Stimulated activated CD8-positive, alpha-beta memory T cell treated with anti-CD3 and anti-CD28 coated beads, Interleukin-2, amount 100 ng/mL, for 48 hours (primary cell): ENCODE measurements around the gene C5orf52.
A peak's percentile ranks its signal among the peaks of the same experiment; 100 is the strongest.
"Not testable (repeated sequence)": the region's sequence is repeated elsewhere in the genome, so short reads cannot be mapped to it uniquely, and the experiment has no call there.

Experiments used
- DNase-seq, 2 donors: peaks; one replicate each; pipeline ENCODE4 v3.0.0-alpha.2; 2020; ENCODE audit warnings: low read depth in 2 of 2

The C5orf52 gene

DNA sequence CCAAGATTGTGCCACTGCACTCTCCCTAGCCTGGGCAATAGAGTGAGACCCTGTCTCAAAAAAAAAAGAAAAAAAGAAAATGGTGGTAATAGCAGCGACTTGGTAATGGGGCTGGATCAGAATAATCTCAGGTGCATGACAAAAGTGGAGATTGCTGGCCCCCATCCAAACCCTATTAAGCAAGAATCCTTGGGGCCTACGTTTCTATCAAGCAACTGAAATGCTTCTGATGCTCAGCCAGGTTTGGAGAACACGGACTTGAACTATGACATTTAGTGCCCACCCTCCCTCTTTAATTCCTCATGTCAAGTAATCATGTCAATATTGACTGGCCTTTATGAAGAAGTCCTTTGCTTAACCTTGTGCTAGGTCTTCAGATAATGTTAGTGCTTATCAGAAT lies 6.6 kb downstream of the C5orf52 start:
- DNase-seq, result no peak

DNA sequence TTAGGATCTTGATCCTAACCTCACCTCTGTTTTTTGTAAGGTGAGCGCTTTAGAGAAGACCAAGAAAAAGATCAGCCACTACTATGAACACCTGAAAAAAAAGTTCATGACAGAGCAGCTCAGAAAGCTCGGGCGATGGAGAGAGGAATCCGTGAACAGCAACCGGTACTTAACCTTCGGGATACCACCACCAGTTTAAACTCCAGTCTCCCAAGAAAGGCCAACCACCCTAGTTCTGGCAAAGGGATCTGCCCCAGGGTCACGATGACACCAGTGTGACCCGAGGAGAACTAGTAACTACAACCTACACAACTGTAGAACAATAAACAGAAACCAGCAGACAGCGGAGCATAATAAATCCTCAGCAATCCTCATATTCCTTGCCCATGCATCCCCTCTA lies 8.5 kb downstream of the C5orf52 start:
- DNase-seq, result no peak

DNA sequence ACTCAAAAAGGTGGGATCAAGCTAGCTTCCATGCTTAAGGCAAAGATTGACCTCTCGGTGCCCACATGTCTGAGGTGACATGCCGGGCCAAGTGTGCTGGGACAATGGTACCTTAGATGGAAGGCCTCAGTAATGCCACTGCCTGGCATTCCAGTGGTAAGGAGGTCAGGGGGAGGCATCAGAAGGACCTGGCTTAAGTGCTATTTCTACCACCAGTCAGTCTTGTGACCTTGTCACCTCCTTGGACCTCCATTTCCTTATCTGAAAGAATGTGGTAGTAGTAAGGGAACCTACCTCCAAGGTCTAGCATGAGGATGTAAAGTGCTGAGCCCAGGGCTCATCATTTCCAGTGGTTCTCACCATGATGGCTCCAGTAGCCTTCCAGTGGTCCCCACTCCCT lies 8.9 kb downstream of the C5orf52 start:
- DNase-seq, result no peak

DNA sequence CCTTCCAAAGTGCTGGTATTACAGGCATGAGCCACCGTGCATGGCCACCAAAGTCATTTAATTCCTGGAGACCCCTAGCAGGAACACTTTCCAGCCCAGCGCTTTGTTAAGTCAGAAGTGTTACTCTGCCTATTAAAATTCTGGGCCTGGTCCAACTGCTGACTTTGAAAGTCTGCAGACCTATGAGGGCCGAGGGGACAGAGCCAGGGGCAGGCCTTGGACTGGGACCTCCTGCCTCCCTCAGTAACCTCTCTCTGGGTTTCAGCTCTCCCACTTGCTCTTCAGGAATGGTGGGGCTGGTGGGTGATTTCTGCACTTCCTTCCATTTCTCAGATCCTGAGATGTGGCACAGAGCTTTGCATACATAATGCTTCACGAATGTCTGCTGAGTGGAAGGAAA lies 9.7 kb downstream of the C5orf52 start:
- no peak for DNase-seq

DNA sequence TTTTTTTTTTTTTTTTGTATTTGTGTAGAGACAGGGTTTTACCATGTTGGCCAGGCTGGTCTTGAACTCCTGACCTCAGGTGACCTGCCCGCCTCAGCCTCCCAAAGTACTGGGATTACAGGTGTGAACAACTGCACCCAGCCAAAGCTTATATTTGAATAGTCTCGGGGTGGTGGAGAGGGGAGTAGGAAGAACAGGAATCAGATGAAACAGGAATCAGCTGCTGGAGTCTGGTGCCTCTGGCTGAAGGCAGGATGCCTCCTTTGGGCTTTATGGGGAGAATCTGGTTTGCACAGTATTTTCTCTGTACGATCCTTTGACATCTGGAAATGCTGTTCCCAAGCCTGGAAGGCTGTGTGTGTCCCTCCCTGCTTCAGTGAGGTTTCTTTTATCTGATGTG lies 10.9 kb downstream of the C5orf52 start:
- DNase-seq, result no peak

DNA sequence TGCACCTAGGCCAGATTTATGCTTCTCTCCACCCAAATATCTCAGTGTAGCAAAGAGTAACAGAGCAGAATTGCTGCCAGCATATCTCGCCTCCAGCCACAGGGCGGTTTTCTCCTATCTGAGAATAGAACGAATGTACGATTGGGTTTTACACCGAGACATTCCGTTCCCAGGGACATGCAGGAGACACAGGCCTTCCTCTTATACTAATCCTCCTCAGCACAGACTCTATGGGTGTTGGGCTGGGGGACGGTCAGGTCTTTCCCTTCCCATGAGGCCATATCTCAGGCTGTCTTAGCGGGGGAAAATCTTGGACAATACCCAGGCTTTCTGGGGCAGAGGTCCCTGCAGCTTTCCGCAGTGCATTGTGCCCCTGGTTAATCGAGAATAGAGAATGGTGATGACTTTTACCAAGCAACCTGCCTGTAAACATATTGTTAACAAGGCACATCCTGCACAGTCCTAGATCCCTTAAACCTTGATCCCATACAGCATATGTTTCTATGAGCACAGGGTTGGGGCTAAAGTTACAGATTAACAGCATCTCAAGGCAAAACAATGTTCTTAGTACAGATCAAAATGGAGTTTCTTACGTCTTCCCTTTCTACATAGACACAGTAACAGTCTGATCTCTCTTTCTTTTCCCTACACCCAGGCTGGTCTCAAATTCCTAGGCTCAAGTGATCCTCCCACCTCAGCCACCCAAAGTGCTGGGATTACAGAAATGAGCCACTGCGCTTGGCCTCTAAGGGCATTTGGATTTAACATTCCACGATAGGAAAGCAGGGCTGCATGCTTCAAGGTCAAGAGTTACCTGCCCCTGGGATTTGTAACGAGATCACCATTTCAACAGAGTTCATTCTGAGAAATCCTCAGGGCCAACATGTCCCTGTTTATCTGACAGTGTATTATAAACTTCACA lies 15.2 kb downstream of the C5orf52 start:
- DNase-seq, result not testable (repeated sequence)

DNA sequence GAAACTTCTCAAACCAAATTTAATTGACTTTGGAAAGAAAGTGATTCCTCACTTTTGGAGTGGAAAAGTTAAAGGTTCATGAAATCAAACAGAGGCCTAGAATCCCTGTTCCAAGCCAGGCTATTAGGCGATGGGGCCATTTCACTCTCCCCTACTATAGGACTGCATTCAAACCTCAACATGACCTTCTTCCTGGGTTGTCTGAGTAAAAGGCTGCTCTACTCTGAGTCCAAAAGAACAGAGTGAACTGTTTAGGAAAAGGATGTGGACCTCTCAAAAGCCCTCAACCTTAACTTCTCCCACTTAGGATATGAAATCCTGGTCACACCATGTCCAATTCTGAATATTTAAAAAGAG lies 15.8 kb downstream of the C5orf52 start:
- no peak for DNase-seq

DNA sequence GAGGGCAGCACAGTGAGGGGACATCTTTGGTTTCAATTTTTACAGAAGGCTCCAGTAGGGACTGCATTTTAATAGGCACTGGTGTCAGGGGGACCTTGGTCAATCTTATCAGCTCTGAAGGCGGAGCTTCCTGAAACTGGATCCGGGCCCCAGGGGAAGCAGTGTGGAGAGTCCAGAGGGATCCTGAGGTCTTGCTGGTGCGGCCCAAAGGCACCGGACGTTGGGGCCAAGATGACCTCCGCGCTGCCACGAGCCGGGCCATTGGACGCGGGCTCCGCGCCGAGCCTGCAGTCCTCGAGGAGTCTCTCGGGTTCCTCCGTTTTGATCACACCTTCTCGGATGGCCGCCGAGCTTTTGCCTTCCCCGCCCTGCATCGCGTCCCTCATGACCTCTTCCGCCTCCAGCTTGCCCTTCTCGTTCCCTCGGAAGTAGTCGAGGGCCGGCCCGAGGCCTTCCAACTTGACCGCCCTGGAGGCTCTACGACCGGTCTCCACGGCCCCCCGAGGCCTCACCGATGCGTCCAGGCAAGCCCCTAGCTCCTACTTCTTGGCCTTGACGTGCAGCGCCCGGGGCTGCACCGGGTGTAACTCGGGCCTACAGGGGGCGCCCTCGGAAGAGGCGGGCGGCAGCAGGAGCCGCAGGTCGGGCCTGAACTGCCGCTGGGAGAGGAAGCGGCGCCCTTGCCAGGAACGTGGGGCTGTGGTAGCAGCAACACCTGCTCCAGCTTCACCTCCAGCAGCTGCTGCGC lies 18.8 kb downstream of the C5orf52 start:
- DNase-seq, result peak; percentile 8 to 20

DNA sequence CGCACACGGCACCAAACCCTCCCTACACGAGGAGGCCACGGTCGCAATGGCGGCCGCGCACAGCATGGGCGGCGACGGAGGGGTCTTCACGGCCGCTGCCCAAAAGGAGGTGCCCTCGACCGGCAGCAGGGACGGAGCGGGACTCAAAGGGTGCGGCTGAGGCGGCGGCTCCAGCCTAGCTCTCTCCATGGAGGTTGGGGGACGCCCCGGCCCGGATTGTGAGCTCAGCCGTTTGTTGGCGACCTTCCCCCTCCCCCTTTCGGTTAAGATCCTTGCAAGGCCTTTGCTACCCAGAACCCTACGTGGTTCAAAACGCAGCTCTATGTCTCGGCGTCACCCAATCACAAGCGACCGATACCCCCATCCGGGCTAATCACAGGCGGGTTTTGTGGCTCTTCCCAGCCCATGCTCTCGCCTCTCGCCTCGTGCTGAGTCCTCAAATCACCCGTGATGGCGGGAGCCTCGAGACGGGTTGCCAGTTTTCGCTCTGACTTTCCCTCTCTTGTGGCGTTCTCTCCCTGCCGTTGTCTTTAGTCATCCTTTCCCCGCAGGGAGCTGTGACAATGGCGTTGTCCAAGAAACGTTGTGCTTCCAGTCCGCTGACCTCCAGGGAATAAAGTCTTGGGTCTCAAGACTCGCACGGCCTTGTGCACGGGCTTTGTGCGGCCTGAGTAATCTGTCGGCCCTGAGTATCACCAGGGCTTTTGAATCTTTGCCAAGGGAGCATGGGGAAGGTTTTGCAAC lies 19.5 kb downstream of the C5orf52 start:
- no peak for DNase-seq

DNA sequence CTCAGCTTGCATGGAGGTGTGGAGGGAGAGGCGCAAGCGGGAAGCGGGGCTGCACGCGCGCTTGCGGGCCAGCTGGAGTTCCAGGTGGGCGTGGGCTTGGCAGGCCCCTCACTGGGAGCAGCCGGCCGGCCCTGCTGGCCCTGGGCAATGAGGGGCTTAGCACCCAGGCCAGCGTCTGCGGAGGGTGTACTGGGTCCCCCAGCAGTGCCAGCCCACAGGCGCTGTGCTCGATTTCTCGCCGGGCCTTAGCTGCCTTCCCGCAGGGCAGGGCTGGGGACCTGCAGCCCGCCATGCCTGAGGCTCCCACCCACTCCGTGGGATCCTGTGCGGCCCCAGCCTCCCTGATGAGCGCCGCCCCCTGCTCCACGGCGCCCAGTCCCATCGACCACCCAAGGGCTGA lies 22.5 kb downstream of the C5orf52 start:
- not testable (repeated sequence) for DNase-seq

DNA sequence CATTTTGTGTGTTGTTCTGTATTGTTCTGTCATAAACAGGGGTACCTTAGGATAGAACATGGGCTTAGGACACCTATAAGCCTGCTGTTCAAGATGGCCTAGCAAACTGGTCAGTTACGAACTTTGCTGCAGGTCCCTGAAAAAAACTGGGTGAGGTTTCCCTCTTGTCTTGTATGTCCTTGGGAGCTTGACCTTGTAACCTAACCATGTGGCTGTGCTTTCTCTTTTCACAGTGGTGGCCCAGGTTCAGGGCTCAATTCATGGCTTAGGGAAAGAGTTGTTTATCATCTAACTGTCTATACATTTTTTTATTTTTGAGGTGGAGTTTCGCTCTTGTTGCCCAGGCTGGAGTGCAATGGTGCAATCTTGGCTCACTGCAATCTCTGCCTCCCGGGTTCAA lies 24.8 kb downstream of the C5orf52 start:
- not testable (repeated sequence) for DNase-seq

DNA sequence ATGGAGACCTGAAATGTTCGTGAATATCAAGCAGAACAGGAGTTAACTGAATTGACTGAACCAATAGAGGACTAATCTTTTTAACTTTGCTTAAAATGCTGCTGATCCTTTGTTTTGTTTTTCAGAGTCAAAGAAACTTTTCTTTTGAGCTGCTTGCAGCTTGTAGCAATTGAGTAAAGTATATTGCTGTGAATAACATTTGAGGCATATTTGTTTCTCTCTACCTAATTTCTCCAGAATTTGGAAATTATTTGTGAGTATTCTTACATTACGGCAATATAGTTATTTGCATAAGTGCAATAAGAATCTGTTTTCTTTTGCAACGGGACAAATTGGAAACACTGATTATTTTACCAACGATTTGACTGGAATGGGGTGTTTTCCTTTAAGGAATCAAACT lies 27.3 kb downstream of the C5orf52 start:
- DNase-seq, result not testable (repeated sequence)

DNA sequence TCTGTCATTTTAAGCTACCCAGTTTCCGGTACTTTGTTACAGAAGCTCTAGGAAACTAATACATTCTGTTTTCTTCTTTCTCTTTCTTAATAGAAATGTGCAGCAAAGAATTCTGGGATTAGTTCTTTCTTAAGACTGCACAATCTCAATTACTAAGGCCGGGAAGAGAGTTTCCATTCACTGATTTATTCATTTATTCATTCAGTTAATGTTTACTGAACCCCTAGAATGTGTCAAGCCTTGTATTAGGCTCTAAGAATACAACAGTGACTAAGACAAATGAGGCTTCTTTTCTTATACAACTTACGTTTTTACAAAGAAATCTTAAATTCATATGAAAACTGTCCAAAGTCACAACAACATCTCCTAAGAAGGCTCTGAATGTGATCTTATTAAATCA lies 32.4 kb downstream of the C5orf52 start:
- DNase-seq, result no peak

DNA sequence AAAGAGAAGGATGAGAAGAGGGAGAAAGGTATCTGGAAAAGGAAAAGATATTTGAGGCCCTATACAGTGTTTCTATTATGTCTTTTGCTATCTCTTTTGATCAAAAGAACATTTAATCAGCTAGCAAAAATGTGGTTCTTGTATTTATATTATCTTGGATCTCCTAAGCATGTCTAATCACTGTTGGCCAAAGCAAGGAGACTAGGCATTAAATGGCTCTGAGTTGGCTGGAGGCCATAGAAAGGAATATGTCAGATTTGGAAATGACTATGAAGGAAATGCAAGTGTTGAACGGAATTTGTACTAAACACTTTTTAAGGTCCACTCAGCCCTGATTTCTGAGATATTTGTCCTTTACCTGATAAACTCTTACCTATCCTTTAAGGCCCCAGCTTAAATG lies 37.5 kb downstream of the C5orf52 start:
- DNase-seq, result no peak

DNA sequence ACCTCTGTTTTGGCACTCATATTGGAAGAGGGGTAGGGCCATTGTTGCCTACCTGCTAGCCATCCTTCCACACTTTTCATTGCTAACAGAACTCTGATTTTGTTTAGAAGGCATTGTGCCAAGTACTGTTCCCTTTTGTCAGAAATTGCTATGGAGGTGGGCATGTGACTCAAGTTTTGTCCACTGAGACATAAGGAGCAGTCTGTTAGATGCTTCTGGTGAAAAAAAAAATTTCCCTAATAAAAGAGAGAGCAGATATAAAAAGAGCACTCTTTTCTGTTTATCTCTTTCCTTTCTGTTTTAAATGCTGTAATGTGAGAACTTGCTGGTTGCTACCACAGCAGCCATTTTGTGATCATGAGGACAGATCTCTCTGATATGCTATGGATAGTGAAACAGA lies 38.0 kb downstream of the C5orf52 start:
- DNase-seq, result no peak

DNA sequence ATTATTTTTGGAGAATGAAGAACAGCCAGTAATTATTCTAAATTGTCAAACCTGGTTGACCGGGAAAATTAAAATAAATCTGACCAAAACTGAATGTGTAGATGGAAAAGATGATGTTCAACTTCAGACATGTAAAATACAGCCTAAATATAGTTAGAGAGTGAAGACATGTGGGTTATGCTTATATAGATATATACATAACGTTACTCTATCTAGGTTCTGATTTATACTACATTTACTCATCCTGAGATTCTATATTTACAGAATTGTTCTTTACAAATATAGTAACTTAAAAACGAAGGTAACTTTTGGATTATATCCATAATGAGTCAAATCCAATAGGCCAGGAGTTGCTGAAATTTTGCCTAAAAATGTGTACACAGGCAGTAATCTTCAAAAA lies 39.1 kb downstream of the C5orf52 start:
- no peak for DNase-seq

DNA sequence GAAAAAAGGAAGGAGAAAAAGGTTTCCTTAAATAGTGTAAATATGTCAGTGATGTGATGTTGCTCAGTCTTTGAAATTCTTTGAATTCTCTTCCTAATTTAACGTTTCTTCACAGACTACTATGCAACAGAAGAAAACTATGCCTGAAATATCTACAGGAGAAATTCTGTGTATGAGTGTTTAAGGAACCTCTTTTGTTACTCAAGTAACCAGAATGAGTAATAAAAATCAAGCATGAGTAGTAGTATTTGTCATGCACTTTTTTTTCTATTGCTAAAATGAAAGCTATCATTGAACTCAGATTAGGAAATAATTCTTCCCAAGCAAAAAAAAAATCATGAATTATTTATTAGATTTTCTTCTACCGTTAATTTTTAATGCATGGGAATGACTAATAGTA lies 39.5 kb downstream of the C5orf52 start:
- DNase-seq, result no peak

DNA sequence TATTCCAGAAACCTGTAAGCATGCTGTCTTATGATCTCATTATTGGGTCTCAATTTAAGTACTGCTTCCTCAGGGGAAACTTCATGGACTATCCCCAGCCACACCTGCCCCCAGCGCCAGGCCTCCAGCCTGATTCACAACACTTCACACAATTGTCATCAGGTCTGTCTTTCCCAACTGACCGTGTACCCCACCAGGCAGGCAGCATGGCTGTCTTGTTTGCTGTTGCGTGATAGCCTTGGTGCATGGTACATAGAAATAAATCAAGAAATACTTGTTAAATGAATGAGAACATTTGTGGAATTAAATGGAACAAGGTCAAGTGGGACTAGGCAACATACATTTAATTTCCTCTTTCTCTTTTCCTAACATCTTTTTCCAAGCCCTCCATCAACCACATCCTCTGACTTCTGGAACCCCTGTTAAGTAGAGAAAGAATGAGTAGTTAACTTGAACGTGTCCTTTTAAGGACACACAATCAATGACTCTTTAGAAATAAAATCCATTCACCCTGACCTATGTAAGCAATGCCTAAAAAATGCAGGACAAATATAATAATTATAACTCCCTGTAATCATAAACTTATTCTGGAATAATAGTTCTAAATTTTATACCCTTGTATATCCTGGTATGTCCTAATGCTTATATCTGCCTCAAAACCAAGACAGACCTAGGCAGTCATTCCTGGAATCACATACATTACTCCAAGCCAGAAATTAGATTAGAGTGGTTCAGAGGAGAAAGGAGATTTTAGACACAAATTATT lies 42.7 kb downstream of the C5orf52 start:
- DNase-seq, result no peak

DNA sequence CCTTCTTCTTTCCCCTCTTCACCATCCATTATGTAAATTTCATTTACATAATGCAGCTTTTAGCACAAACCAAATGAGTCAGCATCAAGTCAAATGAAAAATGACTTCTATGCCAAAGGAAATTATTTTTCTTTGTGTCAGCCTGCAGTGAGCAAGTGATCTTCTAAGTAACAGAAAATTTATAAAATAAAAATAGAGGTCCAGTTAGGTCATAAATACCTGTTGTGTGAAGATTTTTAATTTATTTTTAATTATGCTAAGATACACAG lies 43.2 kb downstream of the C5orf52 start:
- DNase-seq, result no peak

DNA sequence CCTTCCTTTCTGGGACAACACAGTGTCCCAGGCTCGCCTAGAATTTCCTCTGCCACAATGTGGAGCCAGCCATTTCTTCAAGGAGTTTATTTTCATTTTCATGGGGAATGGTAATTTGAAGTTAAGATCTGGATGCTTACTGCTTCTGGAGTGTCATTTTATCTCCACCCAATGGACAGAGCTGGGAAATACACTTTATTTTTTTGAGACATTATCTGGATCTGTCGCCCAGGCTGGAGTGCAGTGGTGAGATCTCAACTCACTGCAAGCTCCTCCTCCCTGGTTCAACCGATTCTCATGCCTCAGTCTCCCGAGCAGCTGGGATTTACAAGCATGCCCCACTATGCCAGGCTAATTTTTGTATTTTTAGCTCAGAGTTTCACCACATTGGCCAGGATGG lies 47.2 kb downstream of the C5orf52 start:
- DNase-seq, result no peak

DNA sequence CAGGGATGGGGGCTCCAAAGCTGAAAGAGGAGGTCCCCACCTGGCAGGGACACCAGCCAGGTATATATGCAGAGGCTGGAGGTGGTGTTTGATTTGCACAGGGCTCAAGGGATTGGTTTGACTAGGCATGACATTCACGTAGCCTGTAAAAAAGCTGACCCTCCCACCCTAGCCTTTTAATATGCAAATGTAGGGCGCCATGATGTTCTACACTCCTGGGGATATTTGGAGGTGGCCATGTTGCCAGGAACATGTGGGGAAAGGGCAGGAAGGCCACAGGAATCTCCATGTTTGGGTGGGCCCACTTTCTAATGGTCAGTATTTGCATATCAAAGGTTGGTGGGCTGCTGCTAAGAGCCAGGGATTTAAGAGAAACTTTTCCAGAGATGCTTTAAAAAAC lies 47.9 kb downstream of the C5orf52 start:
- no peak for DNase-seq

DNA sequence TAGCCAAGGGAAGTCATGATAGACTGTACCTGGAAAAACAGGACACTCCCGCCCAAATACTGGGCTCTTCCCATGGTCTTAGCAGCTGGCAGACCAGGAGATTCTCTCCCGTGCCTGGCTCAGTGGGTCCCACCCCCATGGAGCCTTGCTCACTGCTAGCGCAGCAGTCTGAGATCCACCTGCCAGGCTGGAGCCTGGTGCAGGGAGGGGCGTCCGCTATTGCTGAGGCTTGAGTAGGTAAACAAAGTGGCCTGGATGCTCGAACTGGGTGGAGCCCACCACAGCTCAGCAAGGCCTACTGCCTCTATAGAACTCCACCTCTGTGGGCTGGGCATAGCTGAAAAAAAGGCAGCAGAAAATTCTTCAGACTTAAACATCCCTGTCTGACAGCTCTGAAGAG lies 49.8 kb downstream of the C5orf52 start:
- no peak for DNase-seq
